IPS-20b (cell line): Measurements from ENCODE around the gene CHST12.
"Not testable (repeated sequence)": the region's sequence is repeated elsewhere in the genome, so short reads cannot be mapped to it uniquely, and the experiment has no call there.

ENCODE experiments used
- H3K27ac ChIP-seq: one replicate; pipeline ENCODE4 v1.5.1; 2013; ENCODE audit warnings: low read length
- H3K27me3 ChIP-seq: 2 replicates; pipeline ENCODE4 v1.6.1; 2013; ENCODE audit warnings: mild to moderate bottlenecking, low read length, inconsistent platforms; ENCODE audit not compliant: insufficient read depth
- H3K36me3 ChIP-seq: 2 replicates; pipeline ENCODE4 v1.6.1; 2013; ENCODE audit warnings: low read depth, mild to moderate bottlenecking, inconsistent platforms, low read length, moderate library complexity; ENCODE audit not compliant: insufficient read depth
- H3K4me1 ChIP-seq: 2 replicates; pipeline ENCODE4 v1.6.1; 2013; ENCODE audit warnings: mild to moderate bottlenecking, control low read depth, inconsistent platforms, low read length, moderate library complexity; ENCODE audit not compliant: insufficient read depth
- H3K4me3 ChIP-seq: 2 replicates; pipeline ENCODE4 v1.5.1; 2013; ENCODE audit warnings: mild to moderate bottlenecking, low read length, inconsistent platforms
- H3K9ac ChIP-seq: 2 replicates; pipeline ENCODE4 v1.6.1; 2013; ENCODE audit warnings: low read depth, mild to moderate bottlenecking, inconsistent platforms, low read length, moderate library complexity
- H3K9me3 ChIP-seq: 2 replicates; pipeline ENCODE4 v1.6.1; 2013; ENCODE audit warnings: mild to moderate bottlenecking, low read depth, low read length, inconsistent platforms; ENCODE audit not compliant: insufficient read depth

Gene CHST12

DNA sequence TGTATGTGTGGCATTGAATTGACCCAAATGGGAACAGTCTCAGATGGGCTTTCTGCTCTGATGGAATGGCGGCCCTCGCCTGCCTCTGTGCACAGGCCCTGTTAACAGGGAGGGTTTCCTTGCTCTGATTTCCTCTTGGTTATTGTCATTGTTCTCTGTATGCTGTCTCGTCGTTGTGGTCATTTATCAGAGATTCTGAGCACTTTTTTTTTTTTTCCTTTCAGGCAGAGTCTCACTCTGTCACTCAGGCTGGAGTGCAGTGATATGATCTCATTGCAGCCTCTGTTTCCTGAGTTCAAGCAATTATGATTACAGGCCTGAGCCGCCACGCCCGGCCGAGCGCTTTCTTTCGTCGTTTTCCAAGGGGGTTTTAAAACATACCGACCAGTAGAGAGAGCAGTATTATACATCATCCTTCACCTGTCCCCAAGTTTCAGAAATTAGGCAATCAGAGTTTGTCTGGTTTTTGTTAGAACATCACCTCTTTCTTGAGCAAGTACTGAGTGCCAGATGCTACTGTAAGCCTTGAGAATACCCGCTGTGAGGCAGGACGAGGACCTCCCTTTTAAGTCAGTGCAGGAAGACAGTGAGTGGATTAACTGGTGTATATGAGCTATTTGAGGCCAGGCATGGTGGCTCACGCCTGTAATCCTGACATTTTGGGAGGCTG lies 6.5 kb downstream of the CHST12 start:
- no peaks in the 10 kb centered on the region for H3K9me3 ChIP-seq
- no peaks in the 10 kb centered on the region for H3K36me3 ChIP-seq
- H3K27ac ChIP-seq = no peak overlapping the region
- no peak overlapping the region for H3K9ac ChIP-seq
- H3K4me1 ChIP-seq = 0 out of 2 replicates have a peak, but pooled peaks cover 6% of the 10 kb centered on the region
- no peaks in the 10 kb centered on the region for H3K27me3 ChIP-seq
- no peak overlapping the region for H3K4me3 ChIP-seq

DNA sequence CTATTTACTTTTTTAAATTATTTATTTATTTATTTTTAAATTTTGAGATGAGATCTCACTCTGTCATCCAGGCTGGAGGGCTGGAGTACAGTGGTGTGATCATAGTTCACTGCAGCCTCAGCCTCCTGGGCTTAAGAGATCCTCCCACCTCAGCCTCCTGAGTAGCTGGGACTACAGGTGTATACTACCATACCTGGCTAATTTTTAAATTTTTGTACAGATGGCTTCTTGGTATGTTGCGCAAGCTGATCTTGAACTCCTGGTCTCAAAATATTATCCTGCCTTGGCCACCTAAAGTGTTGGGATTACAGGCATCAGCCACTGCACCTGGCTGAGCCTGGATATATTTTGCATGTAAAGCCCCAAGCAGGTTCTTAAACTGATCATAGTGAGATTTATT lies 7.6 kb downstream of the CHST12 start:
- H3K27ac ChIP-seq = no peak overlapping the region
- H3K36me3 ChIP-seq = no peaks in the 10 kb centered on the region
- H3K4me1 ChIP-seq = peaks cover 7% of the 10 kb centered on the region; the same call in 1 of the 2 replicates
- H3K9ac ChIP-seq = no peak overlapping the region
- H3K9me3 ChIP-seq = no peaks in the 10 kb centered on the region
- H3K27me3 ChIP-seq = no peaks in the 10 kb centered on the region
- no peak overlapping the region for H3K4me3 ChIP-seq

GRCh38 chr7:2411815-2412586 lies 8.6 kb downstream of the CHST12 start:
- no peaks in the 10 kb centered on the region for H3K27me3 ChIP-seq

DNA sequence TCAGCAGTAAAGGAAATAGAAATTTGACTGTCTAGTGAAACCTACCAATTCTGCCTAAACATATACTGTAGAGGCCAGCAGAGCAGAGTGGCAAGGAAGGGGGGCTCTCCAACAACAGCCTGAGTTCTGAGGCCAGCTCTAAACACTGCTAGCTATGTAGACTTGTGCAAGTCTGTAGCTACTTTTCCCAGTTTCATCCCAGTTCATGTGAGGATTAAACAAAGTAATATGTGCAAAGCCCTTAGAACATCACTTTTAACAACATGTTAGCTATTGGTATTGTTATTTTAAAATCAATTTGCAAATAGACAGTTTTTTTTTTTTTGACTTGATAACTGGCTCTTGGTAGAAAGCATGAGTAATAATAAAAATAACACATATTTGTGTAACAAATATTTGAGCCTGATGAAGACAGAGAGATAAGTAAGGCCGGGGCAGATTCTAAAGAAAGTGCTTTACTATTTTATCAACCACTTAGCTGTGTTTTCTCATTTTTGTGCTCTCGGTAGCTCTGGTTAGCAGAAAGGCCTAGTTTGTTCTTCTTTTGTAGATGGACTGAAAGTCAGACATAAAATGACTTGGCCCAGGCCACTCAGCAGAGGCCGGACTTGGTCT lies 9.3 kb downstream of the CHST12 start:
- no peaks in the 10 kb centered on the region for H3K9me3 ChIP-seq
- peaks cover 12% of the 10 kb centered on the region; the same call in 1 of the 2 replicates for H3K4me1 ChIP-seq
- H3K4me3 ChIP-seq = no peak overlapping the region
- H3K9ac ChIP-seq = no peak overlapping the region
- no peak overlapping the region for H3K27ac ChIP-seq
- H3K27me3 ChIP-seq = no peaks in the 10 kb centered on the region
- H3K36me3 ChIP-seq = no peaks in the 10 kb centered on the region

More at GRCh38 chr7:2411815-2412586, 8.6 kb downstream of the CHST12 start:
- Histone ChIP-seq H3K36me3 (no peaks in the 10 kb centered on the region), H3K4me3 (no peak overlapping the region), H3K4me1 (peaks cover 12% of the 10 kb centered on the region; the same call in 1 of the 2 replicates), H3K9me3 (no peaks in the 10 kb centered on the region), H3K9ac (no peak overlapping the region), H3K27ac (no peak overlapping the region)

DNA sequence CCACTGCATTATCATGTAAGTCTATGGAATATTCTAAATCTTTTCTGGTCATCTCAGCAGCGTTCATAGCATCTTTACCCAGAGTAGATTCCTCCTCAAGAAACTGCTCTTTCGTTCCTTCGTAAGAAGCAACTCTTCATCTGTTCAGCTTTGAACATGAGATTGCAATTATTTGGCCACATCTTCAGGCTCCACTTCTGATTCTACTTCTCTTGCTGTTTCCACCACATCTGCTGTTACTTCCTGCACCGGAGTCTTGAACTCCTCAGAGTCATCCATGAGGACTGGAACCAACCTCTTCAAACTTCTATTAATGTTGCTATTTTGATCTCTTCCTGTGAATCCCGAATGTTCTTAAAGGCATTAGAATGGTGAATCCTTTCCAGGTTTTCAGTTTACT lies 12.7 kb downstream of the CHST12 start:
- H3K27ac ChIP-seq = peak overlapping the region; percentile 2
- peaks cover 12% of the 10 kb centered on the region; the same call in 1 of the 2 replicates for H3K4me1 ChIP-seq
- H3K9me3 ChIP-seq = no peaks in the 10 kb centered on the region
- no peaks in the 10 kb centered on the region for H3K36me3 ChIP-seq
- peak overlapping the region; percentile 14; the same call in 1 of the 2 replicates for H3K9ac ChIP-seq
- no peaks in the 10 kb centered on the region for H3K27me3 ChIP-seq
- no peak overlapping the region for H3K4me3 ChIP-seq

GRCh38 chr7:2416650-2417049 lies 13.2 kb downstream of the CHST12 start:
- Histone ChIP-seq H3K27me3 (no peaks in the 10 kb centered on the region), H3K9me3 (no peaks in the 10 kb centered on the region), H3K27ac (peak overlapping the region; percentile 2), H3K4me3 (no peak overlapping the region), H3K36me3 (no peaks in the 10 kb centered on the region), H3K4me1 (peaks cover 11% of the 10 kb centered on the region; the same call in 1 of the 2 replicates), H3K9ac (peak overlapping the region; percentile 14; the same call in 1 of the 2 replicates)

- not testable (repeated sequence) for H3K4me1 ChIP-seq, H3K4me3 ChIP-seq, H3K9me3 ChIP-seq, H3K9ac ChIP-seq, H3K36me3 ChIP-seq, H3K27me3 ChIP-seq, H3K27ac ChIP-seq
Observed at GRCh38 chr7:2417178-2417577, 13.8 kb downstream of the CHST12 start.

GRCh38 chr7:2417981-2418481 lies 14.6 kb downstream of the CHST12 start:
- Histone ChIP-seq H3K27ac (no peak overlapping the region), H3K9ac (no peak overlapping the region)

GRCh38 chr7:2420216-2420933 lies 17.0 kb downstream of the CHST12 start:
- no peaks in the 10 kb centered on the region for H3K36me3 ChIP-seq
- no peaks in the 10 kb centered on the region for H3K27me3 ChIP-seq
- no peak overlapping the region for H3K27ac ChIP-seq
- peaks cover 6% of the 10 kb centered on the region; the same call in 1 of the 2 replicates for H3K4me1 ChIP-seq
- no peaks in the 10 kb centered on the region for H3K9me3 ChIP-seq
- no peak overlapping the region for H3K4me3 ChIP-seq
- H3K9ac ChIP-seq = no peak overlapping the region

More at GRCh38 chr7:2417981-2418481, 14.6 kb downstream of the CHST12 start:
- Histone ChIP-seq H3K4me1 (peaks cover 9% of the 10 kb centered on the region; the same call in 1 of the 2 replicates), H3K27me3 (no peaks in the 10 kb centered on the region), H3K36me3 (no peaks in the 10 kb centered on the region), H3K9me3 (no peaks in the 10 kb centered on the region), H3K4me3 (no peak overlapping the region)

DNA sequence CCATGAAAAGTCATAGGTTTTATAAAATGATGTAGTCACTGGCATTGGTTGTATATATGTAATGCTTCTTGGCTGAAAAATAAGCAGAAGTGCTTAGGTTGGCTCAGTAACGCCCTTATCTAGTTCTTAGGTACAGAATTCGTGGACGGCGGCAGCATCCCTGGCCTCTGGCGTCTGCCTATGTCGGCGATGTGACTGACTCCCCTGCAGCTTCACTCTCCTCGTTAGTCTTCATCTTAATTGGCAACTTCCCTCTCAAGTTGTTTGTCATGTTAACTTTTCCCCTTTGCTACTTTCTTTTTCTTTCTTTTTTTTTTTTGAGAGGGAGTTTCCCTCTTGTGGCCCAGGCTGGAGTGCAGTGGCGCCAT lies 18.5 kb downstream of the CHST12 start:
- H3K4me1 ChIP-seq = peaks cover 8% of the 10 kb centered on the region; the same call in 1 of the 2 replicates
- no peak overlapping the region for H3K4me3 ChIP-seq
- H3K27ac ChIP-seq = no peak overlapping the region
- no peak overlapping the region for H3K9ac ChIP-seq
- no peaks in the 10 kb centered on the region for H3K27me3 ChIP-seq
- H3K36me3 ChIP-seq = no peaks in the 10 kb centered on the region
- H3K9me3 ChIP-seq = no peaks in the 10 kb centered on the region

- Histone ChIP-seq H3K9ac (no peak overlapping the region), H3K4me1 (peaks cover 8% of the 10 kb centered on the region; the same call in 1 of the 2 replicates), H3K9me3 (no peaks in the 10 kb centered on the region), H3K27me3 (no peaks in the 10 kb centered on the region), H3K36me3 (no peaks in the 10 kb centered on the region), H3K27ac (no peak overlapping the region), H3K4me3 (no peak overlapping the region)
Observed at GRCh38 chr7:2425749-2426148, 22.3 kb downstream of the CHST12 start.
